SW 1271 (cell line): ENCODE data around the gene SCLT1.

Experiments
- DNase-seq, 2 experiments: peaks; one replicate each; lab custom pipeline; 2025; lab: John Stamatoyannopoulos, UW

Gene SCLT1

DNA sequence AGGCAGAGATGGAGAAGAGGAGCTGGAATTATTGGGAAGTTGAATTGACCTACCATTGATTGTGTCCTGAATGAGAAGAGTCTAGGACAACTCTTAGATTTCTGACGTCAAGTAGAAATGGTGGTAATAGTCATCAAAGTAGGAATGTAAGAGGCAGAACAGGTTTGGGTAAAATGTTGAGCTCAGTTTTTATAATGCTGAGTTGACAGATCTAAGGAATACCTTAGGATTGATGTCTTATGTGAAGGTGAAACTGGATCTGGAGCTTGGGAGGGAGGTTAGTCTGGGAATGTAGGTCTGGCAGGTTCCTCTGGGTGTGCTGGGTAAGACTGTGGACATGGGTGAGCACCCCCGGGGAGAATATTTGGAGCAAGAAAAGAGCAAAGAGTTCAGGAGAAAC lies 251.9 kb downstream of the SCLT1 start:
- no peak for DNase-seq

DNA sequence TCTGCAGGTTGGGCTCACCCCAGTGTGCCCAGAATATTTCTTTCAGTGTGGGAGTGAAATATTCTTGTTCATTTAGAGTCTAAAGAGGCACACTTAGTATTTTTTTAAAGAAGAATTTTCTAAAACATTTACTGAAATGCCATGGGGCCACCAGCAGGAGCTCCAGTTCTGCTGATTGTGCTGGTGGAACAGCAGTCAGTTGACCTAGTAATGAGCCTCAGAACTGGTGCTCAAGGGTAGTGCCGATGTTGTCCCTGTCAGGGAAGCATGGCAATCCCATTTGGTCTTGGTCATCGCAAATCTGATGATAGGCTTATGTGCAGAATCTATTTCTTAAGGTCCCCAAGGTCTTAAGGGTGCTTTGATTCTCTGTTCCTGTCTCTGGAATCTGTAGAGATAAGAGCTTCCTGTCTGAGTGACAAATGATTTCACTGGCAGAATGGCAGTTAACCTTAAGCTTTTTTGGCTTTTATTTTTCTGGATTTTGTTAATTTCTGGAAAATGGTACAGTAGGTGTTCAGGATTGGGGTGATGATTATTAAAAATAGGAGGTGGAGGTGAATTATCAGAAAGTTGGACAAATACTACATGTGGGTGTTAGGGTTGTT lies 252.5 kb downstream of the SCLT1 start:
- no peak for DNase-seq

DNA sequence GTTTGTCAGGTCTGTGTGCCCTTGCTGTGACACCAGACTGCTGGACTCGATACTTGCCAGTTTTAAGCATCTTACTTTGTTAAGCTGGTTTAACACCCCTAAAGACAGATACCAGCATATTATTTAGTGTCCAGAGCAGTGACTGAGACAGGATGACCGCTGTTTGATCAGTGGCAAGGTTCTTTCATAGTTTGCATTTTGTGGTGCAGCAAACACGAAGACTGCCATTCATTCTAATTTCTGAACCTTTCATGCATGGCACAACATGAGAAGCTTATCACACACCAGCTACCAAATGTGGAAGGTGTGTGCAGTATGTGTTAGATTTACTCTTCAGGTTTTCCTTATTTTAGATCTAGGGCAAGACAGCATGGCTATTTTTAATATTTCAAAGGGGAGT lies 255.7 kb downstream of the SCLT1 start:
- no peak for DNase-seq

DNA sequence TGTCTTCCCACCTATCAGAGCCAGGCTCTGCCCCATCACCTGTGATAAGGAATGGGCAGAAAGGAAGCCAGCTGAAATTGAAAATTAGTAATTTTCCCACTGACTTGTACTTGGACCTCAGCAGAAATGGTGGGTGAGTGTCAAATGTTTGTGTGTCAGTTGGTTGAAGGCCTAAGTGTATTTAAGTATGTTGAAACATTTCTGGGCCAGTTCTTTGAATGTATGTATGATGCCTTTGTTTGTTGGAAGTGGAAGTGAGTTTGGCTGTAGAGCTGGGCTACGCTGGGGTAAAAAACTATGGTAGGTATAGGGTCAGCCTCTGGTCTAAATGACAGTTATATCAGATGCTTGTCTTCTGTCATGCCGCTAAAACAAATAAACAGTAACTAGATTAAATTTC lies 256.1 kb downstream of the SCLT1 start:
- no peak for DNase-seq

DNA sequence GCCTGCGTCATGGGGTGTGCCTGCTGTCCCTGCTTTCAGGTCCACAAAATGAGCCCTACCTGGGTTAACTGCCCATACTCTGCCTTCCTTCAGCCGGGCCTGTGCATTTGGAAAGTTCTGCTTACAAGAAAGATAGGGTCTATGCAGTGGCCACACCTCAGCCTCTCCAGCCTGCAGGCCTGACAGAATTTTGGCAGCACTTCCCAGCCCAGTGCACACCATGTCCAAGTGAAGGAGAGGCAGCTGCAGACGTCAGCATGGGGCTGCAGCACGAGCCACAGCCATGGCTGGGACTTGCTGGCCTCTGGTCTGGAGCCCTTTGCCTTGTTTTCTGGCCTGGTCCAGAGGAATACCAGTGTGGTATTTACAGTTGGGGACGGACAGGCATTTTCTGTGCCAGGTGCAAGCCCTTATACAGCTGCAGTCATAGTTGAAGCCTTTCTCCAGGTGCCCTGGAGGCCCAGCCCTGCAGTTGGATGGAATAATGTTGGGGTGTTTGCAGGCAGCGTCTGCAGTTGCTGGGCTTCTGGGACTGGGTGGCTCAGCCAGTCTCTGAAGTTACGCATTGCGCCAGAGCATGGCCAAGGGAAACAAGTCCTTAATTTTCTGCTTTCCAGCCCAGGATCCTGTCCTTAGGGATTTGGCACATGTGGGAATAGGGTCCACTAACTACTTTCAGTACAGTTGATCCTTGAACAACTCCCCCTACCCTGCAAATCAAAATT lies 257.7 kb downstream of the SCLT1 start:
- DNase-seq = no peak
